NCI-H1694 (cell line): Measurements from ENCODE around the gene RAB10.
"Not testable (repeated sequence)": the region's sequence is repeated elsewhere in the genome, so short reads cannot be mapped to it uniquely, and the experiment has no call there.

Experiments used
- DNase-seq: peaks from one replicate; lab custom pipeline; 2025; lab: John Stamatoyannopoulos, UW

The RAB10 gene

GRCh38 chr2:26016012-26016705, 17.7 kb upstream of the RAB10 start:
- DNase-seq: no peak

GRCh38 chr2:26016706-26017045, 17.2 kb upstream of the RAB10 start:
- DNase-seq: not testable (repeated sequence)

DNA sequence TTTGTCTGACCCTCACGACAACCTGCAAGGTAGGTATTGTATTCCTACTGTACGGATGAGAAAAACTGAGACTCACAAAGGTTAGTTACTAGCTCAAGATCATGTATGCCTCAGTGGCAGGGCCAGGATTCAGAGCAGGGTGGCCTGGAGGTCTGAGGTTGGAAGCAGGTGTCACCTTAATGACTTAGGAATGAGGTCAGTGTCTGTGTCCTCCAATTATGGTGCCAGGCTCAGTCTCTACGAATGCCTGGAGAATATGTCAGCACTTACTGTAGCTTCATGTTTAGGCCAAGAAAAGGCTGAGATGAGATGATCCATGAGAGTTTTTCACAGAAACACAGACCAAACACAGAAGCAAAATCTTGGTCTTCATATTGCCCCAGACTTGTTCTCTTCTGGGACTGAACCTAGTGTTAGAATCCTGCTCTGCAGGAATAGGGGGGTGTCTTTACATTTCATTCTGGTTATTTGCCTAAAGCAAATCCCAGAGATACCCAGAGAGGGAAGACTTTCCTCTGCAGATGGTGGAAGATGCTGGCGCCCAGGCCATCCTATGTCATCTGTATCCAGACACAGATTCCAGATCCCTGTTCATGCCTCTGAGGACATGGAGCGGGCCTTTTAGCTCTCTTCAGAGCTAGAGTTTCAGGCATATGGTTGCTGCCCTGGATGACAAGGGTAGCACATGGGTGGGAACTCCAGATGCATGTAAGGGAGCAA, 16.3 kb upstream of the RAB10 start:
- peak; percentile 50 for DNase-seq

- DNase-seq: peak; percentile 57
Observed at GRCh38 chr2:26018184-26019055, 15.5 kb upstream of the RAB10 start.

DNA sequence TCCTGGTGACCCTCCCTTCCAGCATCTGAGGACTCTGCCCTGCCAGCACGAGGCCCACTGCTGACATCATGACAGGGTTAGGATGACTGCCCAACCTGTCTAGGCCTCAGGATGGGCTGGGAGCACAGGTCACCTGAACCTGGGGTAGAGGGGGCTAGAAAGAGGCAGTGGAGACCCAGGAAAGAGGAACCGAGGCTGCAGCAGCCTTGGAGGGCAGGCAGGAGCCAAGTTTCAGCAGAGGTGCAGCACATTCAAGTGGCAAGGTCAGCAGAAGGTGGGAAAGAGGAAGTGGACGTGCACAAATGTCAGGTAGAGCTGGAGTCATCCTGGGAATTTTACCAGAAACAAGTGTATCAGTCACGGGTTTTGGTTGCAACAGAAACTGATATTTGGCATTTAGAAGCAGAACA, 13.6 kb upstream of the RAB10 start:
- no peak for DNase-seq

DNA sequence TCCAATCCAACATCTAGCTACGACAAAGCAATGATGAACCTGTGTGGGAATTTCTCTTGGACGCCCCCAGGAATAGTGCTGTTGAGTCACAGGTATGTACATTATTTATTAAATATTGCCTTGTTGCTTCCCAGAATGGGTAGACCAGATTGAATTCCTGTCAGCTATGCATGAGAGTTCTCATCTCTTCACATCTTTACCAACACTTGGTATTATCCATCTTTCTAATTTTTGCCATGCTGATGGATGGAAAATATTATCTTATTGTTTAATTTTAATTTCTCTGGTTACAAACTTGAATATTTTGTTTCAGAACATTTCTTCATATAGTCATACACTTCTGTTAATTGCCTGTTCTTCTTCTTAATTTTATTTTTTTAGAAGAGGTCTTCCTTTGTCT, 9.6 kb upstream of the RAB10 start:
- no peak for DNase-seq

DNA sequence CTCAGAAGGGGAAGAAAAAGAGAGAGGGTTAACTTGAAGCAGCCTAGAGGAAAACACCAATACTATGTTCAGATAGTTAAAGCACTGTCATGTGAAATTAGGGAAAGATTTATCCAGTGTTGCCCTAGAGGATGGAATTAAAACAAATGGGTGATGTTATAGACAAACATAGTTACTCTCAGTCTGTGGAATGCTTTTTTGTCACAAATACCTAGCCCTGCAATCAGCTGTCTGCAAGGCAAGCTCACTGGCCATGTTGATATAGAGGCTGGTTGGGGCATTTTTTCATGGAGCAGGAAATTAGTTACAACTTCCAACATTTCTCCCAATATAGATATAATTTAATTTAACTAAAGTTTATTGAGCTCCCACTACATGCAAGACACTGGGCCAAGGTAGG, 8.4 kb upstream of the RAB10 start:
- no peak for DNase-seq

- DNase-seq: not testable (repeated sequence)
Observed at GRCh38 chr2:26028083-26028482, 5.8 kb upstream of the RAB10 start.

DNA sequence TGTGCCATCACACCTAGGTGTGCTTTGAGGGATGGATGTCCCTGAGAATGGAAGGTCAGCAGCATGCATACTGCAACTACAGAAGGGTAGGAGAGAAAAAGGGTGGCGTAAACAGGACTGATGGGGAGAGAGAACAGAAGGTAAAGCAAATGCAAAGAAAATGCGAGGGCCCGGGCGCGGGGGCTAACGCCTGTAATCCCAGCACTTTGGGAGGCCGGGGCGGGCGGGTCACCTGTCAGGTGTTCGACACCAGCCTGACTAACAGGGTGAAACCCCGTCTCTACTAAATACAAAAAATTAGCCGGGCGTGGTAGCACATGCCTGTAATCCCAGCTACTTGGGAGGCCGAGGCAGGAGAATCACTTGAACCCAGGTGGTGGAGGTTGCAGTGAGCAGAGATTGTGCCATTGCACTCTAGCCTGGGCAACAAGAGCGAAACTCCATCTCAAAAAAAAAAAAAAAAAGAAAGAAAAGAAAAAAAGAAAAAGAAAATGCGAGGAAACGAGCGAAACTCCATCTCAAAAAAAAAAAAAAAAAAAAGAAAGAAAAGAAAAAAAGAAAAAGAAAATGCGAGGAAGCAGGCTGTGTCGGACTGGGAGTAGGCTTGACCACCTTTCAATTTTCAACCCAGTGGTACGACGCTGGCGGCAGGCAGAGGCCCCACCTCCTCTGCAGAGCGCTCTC, 1.2 kb upstream of the RAB10 start:
- DNase-seq: not testable (repeated sequence)

DNA sequence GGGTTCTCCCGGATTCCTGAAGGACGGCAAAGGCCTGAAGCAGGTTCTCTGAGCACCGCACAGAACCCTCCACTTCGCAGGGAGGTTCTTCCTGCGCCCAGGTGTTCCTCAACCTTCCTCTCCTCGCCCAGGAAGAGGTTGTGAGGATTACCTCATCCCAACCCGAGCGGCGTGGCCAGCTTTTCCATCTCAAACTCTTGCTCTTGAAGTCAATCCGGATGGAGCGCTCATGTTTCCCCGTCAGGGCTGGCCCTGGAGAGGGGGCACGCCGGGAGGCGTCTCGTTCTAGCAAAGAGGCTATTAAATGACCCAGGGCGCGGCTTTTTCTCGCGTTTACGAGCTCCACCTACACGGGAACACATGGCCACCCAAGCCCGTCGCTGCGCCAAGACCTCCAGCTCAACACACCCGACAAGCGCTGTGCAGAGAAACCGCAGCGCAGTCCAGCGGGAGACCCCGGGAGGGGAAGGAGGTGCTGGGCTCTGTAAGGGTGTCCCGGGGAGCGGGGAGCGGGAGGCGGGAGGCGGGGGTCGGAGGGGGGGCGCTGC, 540 bp upstream of the RAB10 start:
- DNase-seq: peak; percentile 79

DNA sequence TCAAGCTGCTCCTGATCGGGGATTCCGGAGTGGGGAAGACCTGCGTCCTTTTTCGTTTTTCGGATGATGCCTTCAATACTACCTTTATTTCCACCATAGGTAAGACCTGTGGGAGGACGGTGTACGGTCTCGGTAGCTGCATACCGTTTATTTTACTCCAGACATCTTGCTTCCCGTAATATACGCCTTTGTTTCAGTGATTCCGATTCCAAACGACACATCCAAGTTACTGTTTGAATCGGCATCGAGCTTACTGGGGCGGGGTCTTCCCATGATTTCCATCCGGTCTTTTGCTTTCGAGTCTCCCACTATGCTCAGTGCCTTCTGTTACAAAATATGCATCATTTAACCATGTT, 731 bp downstream of the RAB10 start:
- no peak for DNase-seq

- DNase-seq: no peak
Observed at GRCh38 chr2:26035090-26035743, 1.3 kb downstream of the RAB10 start.

GRCh38 chr2:26039603-26040323, 5.9 kb downstream of the RAB10 start:
- DNase-seq: no peak

GRCh38 chr2:26043109-26043508, 9.2 kb downstream of the RAB10 start:
- no peak for DNase-seq

DNA sequence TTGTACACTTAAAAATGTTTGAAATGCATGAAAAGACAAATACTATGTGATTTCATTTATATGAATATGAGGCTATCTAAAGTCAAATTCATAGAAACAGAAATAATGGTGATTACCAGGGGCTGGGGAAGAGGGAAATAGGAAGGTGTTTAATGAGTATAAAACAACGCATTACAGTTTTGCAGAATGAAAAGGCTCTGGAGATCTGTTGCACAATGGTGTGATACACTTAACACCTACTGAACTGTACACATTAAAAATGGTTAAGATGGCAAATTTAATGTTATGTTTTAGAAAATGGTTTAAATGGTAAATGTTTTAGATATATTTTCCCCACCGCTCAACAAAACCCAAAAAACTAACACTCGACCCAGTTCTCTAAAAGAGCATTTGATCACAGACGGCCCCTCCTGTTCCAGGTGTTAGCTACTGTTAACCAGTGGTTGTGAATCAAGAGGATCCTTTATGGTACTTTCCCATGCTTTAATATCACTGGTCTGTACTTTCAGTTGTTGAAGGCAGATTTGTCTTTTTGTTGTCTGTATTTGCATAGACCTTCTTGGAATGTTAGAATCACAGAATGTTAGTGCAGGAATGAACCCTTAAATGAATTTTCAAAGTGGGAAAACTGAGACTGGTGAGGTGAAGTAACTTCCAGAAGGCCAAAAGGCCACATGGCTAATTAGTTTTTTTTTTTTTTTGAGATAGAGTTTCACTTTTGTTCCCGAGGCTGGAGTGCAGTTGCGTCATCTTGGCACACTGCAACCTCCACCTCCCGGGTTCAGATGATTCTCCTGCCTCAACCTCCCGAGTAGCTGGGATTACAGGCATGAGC, 10.2 kb downstream of the RAB10 start:
- DNase-seq: no peak

GRCh38 chr2:26048791-26049190, 14.9 kb downstream of the RAB10 start:
- DNase-seq: no peak

DNA sequence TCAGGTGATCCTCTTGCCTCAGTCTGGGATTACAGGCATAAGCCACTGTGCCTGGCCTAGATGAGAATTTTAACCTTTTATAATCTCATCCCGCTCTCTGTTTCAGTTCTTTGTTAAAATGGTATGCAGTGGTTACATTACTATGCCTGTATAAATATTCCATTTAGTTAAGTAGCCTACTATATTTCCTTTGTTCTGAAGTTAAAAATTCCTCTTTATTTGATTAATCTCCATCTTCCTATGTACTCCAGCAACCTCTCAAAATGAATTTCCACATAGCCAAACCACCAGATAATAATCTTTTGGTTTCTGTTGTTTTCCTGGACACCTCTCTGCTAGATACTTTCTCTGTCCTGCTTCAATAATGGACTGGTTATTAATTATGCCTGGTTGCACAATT, 15.8 kb downstream of the RAB10 start:
- no peak for DNase-seq

DNA sequence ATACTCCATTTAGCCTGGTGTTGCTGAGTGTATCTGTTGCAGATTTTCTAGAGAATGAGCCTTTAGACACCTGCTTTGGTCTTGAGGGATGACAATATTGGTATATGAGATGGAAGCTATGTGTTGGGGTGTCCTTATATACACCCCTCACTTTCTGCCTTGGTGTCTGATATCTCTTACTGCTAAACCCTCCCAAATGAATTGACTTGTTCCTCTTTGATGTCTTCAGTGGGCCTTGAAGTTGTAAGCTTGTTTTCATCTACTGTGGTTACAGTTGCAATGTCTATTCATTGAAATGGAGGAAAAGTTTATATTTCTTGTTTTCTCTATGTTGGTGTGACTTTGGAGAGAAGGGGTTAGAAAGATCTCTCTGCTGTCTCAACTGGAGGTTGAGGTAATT, 18.9 kb downstream of the RAB10 start:
- DNase-seq: no peak

DNA sequence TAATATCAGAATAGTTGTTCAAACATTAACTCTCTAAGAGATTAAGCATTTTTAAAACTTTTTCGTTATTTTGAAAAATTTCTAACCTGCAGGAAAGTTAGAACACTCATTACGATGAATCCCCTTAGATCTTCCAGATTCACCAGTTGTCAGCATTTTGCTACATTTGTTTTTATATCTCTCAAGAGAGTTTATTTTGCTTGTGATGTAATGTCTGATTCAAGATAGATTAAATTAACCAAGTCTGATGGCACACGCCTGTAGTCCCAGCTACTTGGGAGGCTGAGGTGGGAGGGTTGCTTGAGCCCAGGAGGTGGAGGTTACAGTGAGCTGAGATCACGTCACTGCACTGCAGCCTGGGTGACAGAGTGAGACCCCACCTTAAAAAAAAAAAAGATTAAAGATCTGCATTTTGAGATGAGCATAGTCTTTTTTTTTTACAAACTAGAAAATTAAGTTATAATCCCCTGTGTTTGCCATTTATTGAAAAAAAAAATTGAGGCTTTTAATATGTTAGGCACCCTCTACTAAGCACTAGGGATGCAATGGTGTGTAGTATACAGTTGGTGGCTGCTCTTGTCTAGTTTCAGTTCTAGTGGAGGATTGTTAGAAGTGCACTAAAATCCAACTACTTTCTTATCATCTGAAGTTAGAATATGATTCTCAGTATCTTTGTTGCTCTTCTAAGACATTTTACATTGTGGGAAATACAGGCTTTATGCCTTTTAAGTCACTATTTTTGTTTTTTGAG, 20.9 kb downstream of the RAB10 start:
- DNase-seq: no peak
